Superior temporal gyrus (tissue), 1 donor: ENCODE results near the gene SCML1.
"Not testable (repeated sequence)": the region's sequence is repeated elsewhere in the genome, so short reads cannot be mapped to it uniquely, and the experiment has no call there.

Experiments
- DNase-seq: peaks from one replicate; pipeline ENCODE4 v3.0.0-alpha.2; 2016; ENCODE audit errors: extremely low spot score

The SCML1 gene

GRCh38 chrX:17738737-17739535 is 1.6 kb downstream of the SCML1 start:
- no peak for DNase-seq

- DNase-seq: no peak
Measured at GRCh38 chrX:17740137-17741122, 3.1 kb downstream of the SCML1 start.

- no peak for DNase-seq
Measured at GRCh38 chrX:17741123-17741511, 3.8 kb downstream of the SCML1 start.

- DNase-seq: no peak
Measured at GRCh38 chrX:17743913-17744312, 6.6 kb downstream of the SCML1 start.

- no peak for DNase-seq
Measured at GRCh38 chrX:17744896-17745523, 7.7 kb downstream of the SCML1 start.

GRCh38 chrX:17747692-17748091 is 10.4 kb downstream of the SCML1 start:
- DNase-seq: no peak

GRCh38 chrX:17748684-17749083 is 11.4 kb downstream of the SCML1 start:
- DNase-seq: no peak

GRCh38 chrX:17750436-17750835 is 13.1 kb downstream of the SCML1 start:
- no peak for DNase-seq

- DNase-seq: no peak
Measured at GRCh38 chrX:17758382-17758781, 21.1 kb downstream of the SCML1 start.

- no peak for DNase-seq
Measured at GRCh38 chrX:17759990-17760389, 22.7 kb downstream of the SCML1 start.

- no peak for DNase-seq
Measured at GRCh38 chrX:17767734-17768133, 30.4 kb downstream of the SCML1 start.

- DNase-seq: no peak
Measured at GRCh38 chrX:17768997-17769396, 31.7 kb downstream of the SCML1 start.

GRCh38 chrX:17769701-17770269 is 32.5 kb downstream of the SCML1 start:
- no peak for DNase-seq

GRCh38 chrX:17773221-17773876 is 36.1 kb downstream of the SCML1 start:
- DNase-seq: no peak

- DNase-seq: no peak
Measured at GRCh38 chrX:17774053-17774452, 36.8 kb downstream of the SCML1 start.

GRCh38 chrX:17778997-17779396 is 41.7 kb downstream of the SCML1 start:
- DNase-seq: no peak

GRCh38 chrX:17779434-17779833 is 42.1 kb downstream of the SCML1 start:
- DNase-seq: no peak

- not testable (repeated sequence) for DNase-seq
Measured at GRCh38 chrX:17786554-17787347, 49.5 kb downstream of the SCML1 start.

GRCh38 chrX:17787557-17787956 is 50.3 kb downstream of the SCML1 start:
- DNase-seq: no peak

GRCh38 chrX:17788439-17788838 is 51.1 kb downstream of the SCML1 start:
- DNase-seq: peak; percentile 48
